ENCODE measurements around the gene SLC24A4. TPM values are rescaled to one million over a fixed set of nuclear protein-coding genes. Genes with fewer than 3 reads are reported as not detected.

Gene SLC24A4
- total RNA-seq, 1 experiment from 2014 or later, result not detected

DNA sequence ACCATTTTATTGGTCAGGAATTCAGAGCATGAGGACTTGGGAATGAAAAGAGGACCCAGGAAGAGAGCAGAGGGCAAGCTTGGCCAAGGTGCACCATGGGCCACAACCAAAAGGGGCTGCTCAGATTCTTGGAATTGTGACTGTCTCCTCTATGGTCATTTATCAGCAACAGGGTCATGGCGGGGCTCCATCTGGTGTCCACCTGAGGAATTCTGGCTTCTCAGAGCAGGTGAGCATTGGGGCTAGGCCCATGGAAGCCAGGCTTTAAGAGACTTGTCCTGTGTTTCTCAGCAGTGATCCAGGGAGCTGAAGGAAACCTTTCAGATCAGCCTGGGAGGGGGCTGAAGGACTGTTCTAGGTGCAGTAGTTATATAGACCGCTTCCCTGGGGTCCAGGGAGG, 188.0 kb downstream of the SLC24A4 start:
- intact Hi-C loops (cut with micrococcal nuclease; ENCODE audit: unreplicated experiment), result no loop called here
- Mint-ChIP-seq H3K4me1 (ENCODE audit: low read depth, unreplicated experiment) (peaks cover 26% of the 10 kb centered on the region), H3K36me3 (ENCODE audit: insufficient read depth, unreplicated experiment) (peaks cover 22% of the 10 kb centered on the region), H3K4me3 (ENCODE audit: low read depth, unreplicated experiment) (peak overlapping the region; percentile 44), H3K27me3 (ENCODE audit: unreplicated experiment) (no peaks in the 10 kb centered on the region), H3K9me3 (ENCODE audit: low read depth, unreplicated experiment) (no peaks in the 10 kb centered on the region), H3K27ac (ENCODE audit: unreplicated experiment) (peak overlapping the region; percentile 95)
- CTCF ChIA-PET, result no interaction called here
- DNase-seq, result no peak
- TF ChIP-seq, protein P1, sequence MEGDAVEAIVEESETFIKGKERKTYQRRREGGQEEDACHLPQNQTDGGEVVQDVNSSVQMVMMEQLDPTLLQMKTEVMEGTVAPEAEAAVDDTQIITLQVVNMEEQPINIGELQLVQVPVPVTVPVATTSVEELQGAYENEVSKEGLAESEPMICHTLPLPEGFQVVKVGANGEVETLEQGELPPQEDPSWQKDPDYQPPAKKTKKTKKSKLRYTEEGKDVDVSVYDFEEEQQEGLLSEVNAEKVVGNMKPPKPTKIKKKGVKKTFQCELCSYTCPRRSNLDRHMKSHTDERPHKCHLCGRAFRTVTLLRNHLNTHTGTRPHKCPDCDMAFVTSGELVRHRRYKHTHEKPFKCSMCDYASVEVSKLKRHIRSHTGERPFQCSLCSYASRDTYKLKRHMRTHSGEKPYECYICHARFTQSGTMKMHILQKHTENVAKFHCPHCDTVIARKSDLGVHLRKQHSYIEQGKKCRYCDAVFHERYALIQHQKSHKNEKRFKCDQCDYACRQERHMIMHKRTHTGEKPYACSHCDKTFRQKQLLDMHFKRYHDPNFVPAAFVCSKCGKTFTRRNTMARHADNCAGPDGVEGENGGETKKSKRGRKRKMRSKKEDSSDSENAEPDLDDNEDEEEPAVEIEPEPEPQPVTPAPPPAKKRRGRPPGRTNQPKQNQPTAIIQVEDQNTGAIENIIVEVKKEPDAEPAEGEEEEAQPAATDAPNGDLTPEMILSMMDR (IDR thresholded peaks at IDR 0.05; ENCODE audit: unreplicated experiment), result no peak
- no TSS peak for BruUV-seq (replicated peaks)

DNA sequence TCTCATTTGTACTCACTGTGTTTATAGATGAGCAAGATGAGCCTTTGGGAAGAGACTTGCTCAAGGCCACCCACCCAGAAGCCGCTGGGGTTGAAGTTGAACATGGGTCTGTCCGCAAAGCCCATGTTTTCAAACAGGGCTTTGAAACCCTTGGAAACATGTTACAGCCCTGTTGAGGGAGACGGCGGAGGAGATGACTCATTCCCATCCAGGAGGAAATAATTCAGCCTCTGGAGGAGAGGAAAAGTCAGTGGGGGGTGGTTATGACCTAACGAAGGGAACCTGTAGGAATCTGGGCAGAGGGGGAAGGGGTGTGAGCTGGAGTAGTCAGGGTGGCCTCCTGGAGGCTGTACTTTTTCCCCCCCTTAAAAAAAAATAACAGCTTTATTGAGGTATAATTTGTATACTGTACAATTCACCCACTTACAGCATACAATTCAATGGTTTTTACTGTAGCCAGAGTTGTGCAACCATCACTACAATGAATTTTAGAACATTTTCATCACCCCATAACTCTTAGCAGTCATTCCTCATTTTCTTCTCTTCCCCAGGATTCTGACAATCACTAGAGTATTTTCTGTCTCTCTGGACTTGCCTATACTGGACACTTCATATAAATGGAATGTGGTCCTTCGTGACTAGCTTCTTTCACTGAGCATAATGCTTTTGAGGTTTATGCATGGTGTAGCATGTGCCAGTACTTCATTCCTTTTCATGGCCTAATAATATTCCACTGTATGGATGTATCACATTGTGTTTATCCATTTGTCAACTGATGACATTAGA, 188.7 kb downstream of the SLC24A4 start:
- Mint-ChIP-seq H3K27me3 (ENCODE audit: unreplicated experiment) (no peaks in the 10 kb centered on the region), H3K36me3 (ENCODE audit: insufficient read depth, unreplicated experiment) (peaks cover 22% of the 10 kb centered on the region), H3K4me1 (ENCODE audit: low read depth, unreplicated experiment) (peaks cover 26% of the 10 kb centered on the region), H3K4me3 (ENCODE audit: low read depth, unreplicated experiment) (peak overlapping the region; percentile 44), H3K9me3 (ENCODE audit: low read depth, unreplicated experiment) (no peaks in the 10 kb centered on the region), H3K27ac (ENCODE audit: unreplicated experiment) (peak overlapping the region; percentile 95)
- intact Hi-C loops (cut with micrococcal nuclease; ENCODE audit: unreplicated experiment), result no loop called here
- DNase-seq, result peak; percentile 75
- TF ChIP-seq, protein P1 (IDR thresholded peaks at IDR 0.05; ENCODE audit: unreplicated experiment), result no peak
- BruUV-seq (replicated peaks), result no TSS peak
- CTCF ChIA-PET, result interaction anchor here (0.6 to 0.7 kb wide), 2 partner anchors 35 to 529 kb away, joined by 4 to 6 read pairs; no protein-coding TSS in a partner anchor

DNA sequence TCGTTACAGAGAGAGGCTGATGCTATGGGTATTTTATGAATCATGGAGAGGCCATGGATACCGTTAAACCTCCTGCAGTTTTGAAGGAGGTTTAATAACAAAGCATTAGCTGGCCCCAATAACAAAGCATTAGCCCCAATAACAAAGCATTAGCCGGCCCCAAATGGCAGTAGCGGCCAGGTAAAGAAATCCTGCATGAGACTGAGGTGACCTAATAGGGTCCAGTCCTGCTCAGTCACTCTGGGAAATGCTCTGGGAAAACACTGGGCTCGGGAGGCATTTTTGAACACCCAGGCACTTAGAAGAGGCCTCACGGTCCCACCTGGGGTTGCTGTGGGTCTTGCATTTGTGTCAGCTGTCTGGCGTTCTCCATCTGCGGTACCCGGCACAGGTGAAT, 189.8 kb downstream of the SLC24A4 start:
- intact Hi-C loops (cut with micrococcal nuclease; ENCODE audit: unreplicated experiment), result no loop called here
- TF ChIP-seq, protein P1 (IDR thresholded peaks at IDR 0.05; ENCODE audit: unreplicated experiment), result no peak
- Mint-ChIP-seq H3K27ac (ENCODE audit: unreplicated experiment) (no peak overlapping the region), H3K4me3 (ENCODE audit: low read depth, unreplicated experiment) (peak overlapping the region; percentile 73), H3K9me3 (ENCODE audit: low read depth, unreplicated experiment) (no peaks in the 10 kb centered on the region), H3K27me3 (ENCODE audit: unreplicated experiment) (no peaks in the 10 kb centered on the region), H3K36me3 (ENCODE audit: insufficient read depth, unreplicated experiment) (peaks cover 22% of the 10 kb centered on the region), H3K4me1 (ENCODE audit: low read depth, unreplicated experiment) (peaks cover 17% of the 10 kb centered on the region)
- BruUV-seq (replicated peaks), result no TSS peak
- no peak for DNase-seq
- CTCF ChIA-PET, result no interaction called here

DNA sequence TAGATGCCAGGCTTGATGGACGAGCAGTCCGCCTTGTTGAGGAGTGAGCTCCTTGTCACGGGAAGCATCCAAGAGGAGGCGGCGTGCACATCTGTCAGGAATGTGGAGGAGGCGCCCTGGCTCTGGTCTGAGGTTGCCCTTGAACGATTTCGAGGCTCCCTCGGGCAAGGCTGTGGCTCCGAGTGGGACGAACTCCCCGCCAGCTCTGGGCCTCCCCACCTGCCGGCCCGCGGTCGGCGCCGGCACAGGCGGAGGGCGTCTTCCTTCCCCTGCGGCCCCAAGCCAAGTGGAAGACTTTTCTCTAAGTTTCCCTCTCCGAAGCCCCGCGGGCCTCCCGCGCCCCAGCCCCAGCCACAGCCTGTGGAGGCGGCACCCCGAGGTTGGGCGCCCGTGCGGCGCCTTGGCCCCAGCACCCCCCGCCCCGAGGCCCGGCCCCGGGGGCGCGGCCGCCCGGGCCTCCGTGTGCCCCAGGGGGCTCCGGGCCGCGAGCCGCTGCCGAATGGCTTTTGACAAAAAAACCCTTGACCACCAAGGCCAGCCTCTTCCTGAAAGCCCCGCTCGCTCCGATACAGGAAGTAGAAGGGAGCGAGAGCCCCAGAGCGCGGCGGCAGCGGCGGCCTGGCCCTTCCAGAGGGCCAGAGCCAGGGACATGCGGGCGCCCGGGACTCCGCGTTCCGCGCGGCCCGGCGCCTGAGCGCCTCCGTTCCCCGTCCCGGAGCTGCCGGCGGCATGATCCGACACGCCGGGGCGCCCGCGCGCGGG, 190.4 kb downstream of the SLC24A4 start, which contains the start of gene RIN3:
TSS of gene RIN3 (plus strand) at position 578 of the 762 bp plus-strand sequence. CDS start at position 730, 152 bp downstream.
- peak; percentile 47 for DNase-seq
- intact Hi-C loops (cut with micrococcal nuclease; ENCODE audit: unreplicated experiment), result no loop called here
- TF ChIP-seq, protein P1 (IDR thresholded peaks at IDR 0.05; ENCODE audit: unreplicated experiment), result no peak
- no peaks in the 10 kb centered on the region for H3K9me3 Mint-ChIP-seq (ENCODE audit: low read depth, unreplicated experiment)
- H3K4me1 Mint-ChIP-seq (ENCODE audit: low read depth, unreplicated experiment), result peaks cover 17% of the 10 kb centered on the region
- H3K27ac Mint-ChIP-seq (ENCODE audit: unreplicated experiment), result no peak within 1 kb of the TSS
- BruUV-seq (replicated peaks), result no TSS peak
- CTCF ChIA-PET, result no interaction called here
- peaks cover 22% of the 10 kb centered on the region for H3K36me3 Mint-ChIP-seq (ENCODE audit: insufficient read depth, unreplicated experiment)
- no peaks in the 10 kb centered on the region for H3K27me3 Mint-ChIP-seq (ENCODE audit: unreplicated experiment)
- H3K4me3 Mint-ChIP-seq (ENCODE audit: low read depth, unreplicated experiment), result peak within 1 kb of the TSS; percentile 73
